K562 (cell line): Measurements from ENCODE around the gene NSF. TPM values are rescaled to one million over a fixed set of nuclear protein-coding genes. Genes with fewer than 3 reads are reported as not detected.
A peak's percentile ranks its signal among the peaks of the same experiment; 100 is the strongest.
"Not testable (repeated sequence)": the region's sequence is repeated elsewhere in the genome, so short reads cannot be mapped to it uniquely, and the experiment has no call there.

Source experiments
- ATAC-seq: fragments of 200-7000 bp; cut with Tn5 transposase; 3 replicates; pipeline ENCODE4 v1.9.1; 2020; ENCODE audit warnings: moderate library complexity
- BruUV-seq: library from RNA; stranded (reverse); fragments of 400-500 nt; replicated peaks from 2 replicates; lab custom pipeline; 2021; lab: Mats Ljungman, UMichigan
- CTCF ChIA-PET: fragments of 300-600 bp; formaldehyde crosslinking; extraction: SDS; loops from one replicate; lab custom pipeline; 2021; ENCODE audit warnings: low intra/inter-chr PET ratio; lab: Yijun Ruan, JAX
- POLR2A ChIA-PET: fragments of 300-600, 350-650 bp; sonication (Branson Sonifier 250); formaldehyde crosslinking; extraction: SDS; loops from one replicate; lab custom pipeline; 2021; ENCODE audit warnings: antibody characterized with exemption, inconsistent platforms; lab: Yijun Ruan, JAX
- DNase-seq, 4 experiments: peaks; one replicate each; pipeline versions ENCODE4 v3.0.0 to v3.0.0-alpha.2; 2011 to 2018; ENCODE audit warnings: low spot score in 3 of 4, mixed read lengths in 3 of 4; ENCODE audit errors: extremely low read depth in 1 of 4
- FAIRE-seq: peaks from 2 replicates; lab custom pipeline; 2011; peaks lifted over from hg19 to GRCh38; lab: Jason Lieb, UNC
- H2AFZ ChIP-seq: 2 replicates; pipeline ENCODE4 v1.6.0; 2011; ENCODE audit warnings: low read depth, low read length, control low read depth, inconsistent platforms
- H3K27ac ChIP-seq: fragments of 200-600 bp; 3 replicates; pipeline ENCODE4 v1.8.0; 2011; ENCODE audit warnings: low read depth, mild to moderate bottlenecking, control low read depth, inconsistent platforms, low read length, moderate library complexity, mixed read lengths; ENCODE audit errors: extremely low read depth
- H3K27me3 ChIP-seq, 2 experiments: fragments of 300-600 bp in 1 of 2; 2 replicates in 1 of 2; 3 replicates in 1 of 2; pipeline versions ENCODE4 v1.6.0 to v1.8.0; 2011; ENCODE audit warnings: inconsistent platforms in 2 of 2, low read length in 2 of 2, mild to moderate bottlenecking in 1 of 2, mixed read lengths in 1 of 2, moderate library complexity in 1 of 2; ENCODE audit not compliant: control insufficient read depth in 2 of 2, insufficient read depth in 2 of 2
- H3K36me3 ChIP-seq: fragments of 300-600 bp; 3 replicates; pipeline ENCODE4 v1.8.0; 2011; ENCODE audit warnings: mild to moderate bottlenecking, low read length, inconsistent platforms; ENCODE audit not compliant: control insufficient read depth, insufficient read depth
- H3K4me1 ChIP-seq, 2 experiments: fragments of 200-600 bp in 1 of 2; replicated peaks in 1 of 2; 2 replicates in 1 of 2; 3 replicates in 1 of 2; pipeline versions ENCODE4 v1.5.1 to v1.8.0; 2011; ENCODE audit warnings: inconsistent platforms in 2 of 2, low read length in 2 of 2, mild to moderate bottlenecking in 1 of 2, mixed read lengths in 1 of 2, moderate library complexity in 1 of 2; ENCODE audit not compliant: control insufficient read depth in 2 of 2, insufficient read depth in 2 of 2
- H3K4me2 ChIP-seq: 2 replicates; pipeline ENCODE4 v1.6.1; 2011; ENCODE audit warnings: low read length, control low read depth, inconsistent platforms, mixed read lengths; ENCODE audit not compliant: insufficient read depth
- H3K4me3 ChIP-seq: fragments of 200-600 bp; sonication (generic), shearing (Covaris generic); 2 replicates; pipeline ENCODE4 v1.5.1; 2016; ENCODE audit warnings: control low read depth, inconsistent platforms
- H3K79me2 ChIP-seq: fragments of 200-600 bp; 3 replicates; pipeline ENCODE4 v1.8.0; 2011; ENCODE audit warnings: low read length, inconsistent platforms; ENCODE audit not compliant: control insufficient read depth, insufficient read depth
- H3K9ac ChIP-seq, 2 experiments: 2 replicates each; pipeline versions ENCODE4 v1.6.0 to v1.6.1; 2011; ENCODE audit warnings: low read depth in 2 of 2, low read length in 2 of 2, control low read depth in 1 of 2, inconsistent platforms in 1 of 2, mild to moderate bottlenecking in 1 of 2, mixed read lengths in 1 of 2; ENCODE audit not compliant: insufficient read depth in 1 of 2
- H3K9me1 ChIP-seq: one replicate; pipeline ENCODE4 v1.6.0; 2011; ENCODE audit warnings: inconsistent platforms, mild to moderate bottlenecking, low read length, moderate library complexity; ENCODE audit not compliant: control insufficient read depth, insufficient read depth
- H3K9me3 ChIP-seq: replicated peaks from 2 replicates; pipeline ENCODE4 v1.5.1; 2011; ENCODE audit warnings: low read depth, low read length, inconsistent platforms; ENCODE audit not compliant: control insufficient read depth, insufficient read depth
- H4K20me1 ChIP-seq: replicated peaks from 2 replicates; pipeline ENCODE4 v1.6.1; 2011; ENCODE audit warnings: low read length, inconsistent platforms, mixed read lengths; ENCODE audit not compliant: control insufficient read depth, insufficient read depth
- RCOR1 ChIP-seq, 2 experiments: IDR thresholded peaks; 2 replicates each; pipeline ENCODE4 v1.6.1; 2012; ENCODE audit warnings: low read depth in 2 of 2, low read length in 2 of 2, borderline replicate concordance in 1 of 2, improper control_type of control experiment in 1 of 2
- WGBS: fragments of 100-300 bp; shearing (Covaris generic); methylation state at CpG from one replicate; pipeline ENCODE4 v1.1.6; 2016; ENCODE audit warnings: low coverage, mixed read lengths; ENCODE audit not compliant: insufficient coverage; ENCODE audit errors: missing lambda C conversion rate; 5-methylcytosine and 5-hydroxymethylcytosine counted together
- in situ Hi-C: fragments of 300-500 bp; cut with MboI; formaldehyde crosslinking; loops from 4 replicates; pipeline ENCODE4 v1.15.0; 2018; ENCODE audit warnings: inconsistent platforms, mixed read lengths
- intact Hi-C: fragments of 100-400 bp; cut with micrococcal nuclease; formaldehyde crosslinking; loops from 2 replicates; pipeline ENCODE4 v1.14.2; 2022
- polyA plus RNA-seq, 8 experiments: library from polyadenylated mRNA; depleted of rRNA in 4 of 8; stranded (reverse) in 5 of 8; unstranded in 3 of 8; fragments of >200 nt; fragmentation: Nextera tagmentation in 2 of 8; fragmentation: Illumina TruSeq in 1 of 8; extraction: Ambion mirVana in 2 of 8; extraction: Trizol in 1 of 8; gene quantifications; 2 replicates each; pipeline versions ENCODE4 v1.2.1 to v1.2.3, GENCODE V29; 2011 to 2014; ENCODE audit warnings: inconsistent platforms in 1 of 8, missing spikeins in 1 of 8
- total RNA-seq, 7 experiments: library from RNA; depleted of rRNA in 6 of 7; stranded (reverse); fragments of >200 nt in 6 of 7; fragmentation: Illumina TruSeq in 2 of 7; extraction: Trizol in 2 of 7; gene quantifications; 2 replicates each; pipeline versions ENCODE4 v1.2.1 to v1.2.3, GENCODE V29; 2011 to 2021; ENCODE audit warnings: low replicate concordance in 1 of 7
- TF ChIP-seq, protein P1 (sequence below), 2 experiments: IDR thresholded peaks; 2 replicates each; pipeline ENCODE4 v1.6.1; 2011; ENCODE audit warnings: borderline replicate concordance in 1 of 2, control low read depth in 1 of 2, low read depth in 1 of 2, low read length in 1 of 2, mild to moderate bottlenecking in 1 of 2, mixed read lengths in 1 of 2, moderate library complexity in 1 of 2; ENCODE audit not compliant: insufficient read depth in 1 of 2, insufficient read length in 1 of 2, poor library complexity in 1 of 2, severe bottlenecking in 1 of 2; ENCODE audit errors: extremely low read depth in 1 of 2

NSF gene
- total and polyA plus RNA-seq, 9 of the 15 experiments (the other 6 are each of a cell fraction or from before 2014, with no cell fraction given), result 16.7 to 39.8 (median 36.7) TPM

DNA sequence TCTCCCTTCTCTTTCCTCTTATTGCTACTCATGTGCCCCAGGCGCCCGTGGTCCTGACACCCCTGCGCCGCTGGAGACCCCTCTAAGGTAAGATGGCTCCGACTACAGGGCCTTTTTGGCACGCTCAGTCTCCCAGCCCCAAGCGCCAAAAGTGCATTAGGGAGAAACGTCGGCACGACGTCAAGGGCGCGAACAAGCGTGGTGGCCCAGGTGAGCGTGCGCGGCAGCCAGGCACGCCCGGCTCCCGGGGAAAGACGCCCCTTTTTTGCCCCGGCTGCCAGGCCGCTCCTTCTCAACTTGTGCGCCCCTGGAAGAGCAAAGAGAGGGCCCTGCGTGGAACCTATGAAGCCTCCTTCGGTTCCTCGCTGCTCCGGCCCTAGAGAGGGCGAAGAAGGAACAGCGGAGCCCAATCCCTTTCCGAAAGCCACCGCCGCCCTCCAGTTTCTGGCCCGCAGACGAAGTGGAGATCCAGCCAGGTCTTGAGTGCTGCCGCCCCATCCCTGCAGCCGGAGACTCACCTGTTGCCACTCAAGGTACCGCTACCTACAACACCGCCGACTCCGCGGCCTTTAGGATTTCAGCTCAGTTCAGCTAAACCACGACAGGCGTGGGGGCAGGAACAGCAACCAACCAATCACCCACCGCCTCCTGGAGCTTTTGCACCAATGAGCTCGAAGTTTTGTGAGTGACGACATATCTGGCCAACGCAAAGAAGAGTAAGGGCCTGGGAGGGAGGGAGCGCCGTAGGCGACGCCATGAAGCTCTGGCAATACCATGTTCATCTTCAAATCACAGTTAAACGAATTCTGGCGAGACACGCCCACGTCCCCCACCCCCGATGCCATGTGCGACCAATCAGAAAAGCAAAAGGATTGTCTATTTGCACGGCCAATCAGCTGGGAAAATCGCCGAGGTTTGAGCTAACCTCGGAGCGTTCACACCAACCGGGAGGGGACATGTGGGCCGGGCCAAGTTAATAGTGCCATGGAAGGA lies 11.1 kb upstream of the NSF start, which contains the start of gene ARL17A:
Gene ARL17A (minus strand): TSS at position 609 of the 993 bp plus-strand sequence. CDS start 3,369 bp downstream, outside the sequence.
- FAIRE-seq (peak; percentile 100), ATAC-seq (peak; percentile 93)
- not testable (repeated sequence) for H2AFZ ChIP-seq, H3K4me3 ChIP-seq, H3K9me1 ChIP-seq
- WGBS, result no CpG with 5 or more reads among the region's 65 CpGs
- TF ChIP-seq RCOR1 (IDR thresholded peaks at IDR 0.05; ENCODE audit: borderline replicate concordance in 1 of 2, low read depth in 2 of 2, low read length in 2 of 2), result 0 out of 4 replicates have a peak, but pooled peaks of 1 of the 2 experiments have one; percentile 25
- TF ChIP-seq, protein P1, sequence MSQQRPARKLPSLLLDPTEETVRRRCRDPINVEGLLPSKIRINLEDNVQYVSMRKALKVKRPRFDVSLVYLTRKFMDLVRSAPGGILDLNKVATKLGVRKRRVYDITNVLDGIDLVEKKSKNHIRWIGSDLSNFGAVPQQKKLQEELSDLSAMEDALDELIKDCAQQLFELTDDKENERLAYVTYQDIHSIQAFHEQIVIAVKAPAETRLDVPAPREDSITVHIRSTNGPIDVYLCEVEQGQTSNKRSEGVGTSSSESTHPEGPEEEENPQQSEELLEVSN (IDR thresholded peaks at IDR 0.05; ENCODE audit: borderline replicate concordance in 1 of 2, extremely low read depth in 1 of 2, insufficient read depth in 1 of 2, insufficient read length in 1 of 2, low read depth in 1 of 2, low read length in 1 of 2, poor library complexity in 1 of 2, severe bottlenecking in 1 of 2), result peak in 1 of 2 experiments; percentile 12
- TF ChIP-seq, all 486 proteins: peak for 2; not testable (repeated sequence) for 484
- intact Hi-C loops, CTCF ChIA-PET, H3K79me2 ChIP-seq, H3K9me3 ChIP-seq, H3K9ac ChIP-seq, H3K4me1 ChIP-seq, H3K27me3 ChIP-seq, POLR2A ChIA-PET, DNase-seq, H3K27ac ChIP-seq, H4K20me1 ChIP-seq, H3K36me3 ChIP-seq: not testable (repeated sequence)
- peak within 1 kb of the TSS; percentile 32 for H3K4me2 ChIP-seq
- BruUV-seq, result TSS peak; percentile 88
- in situ Hi-C loops, result loop anchor here (10.0 kb wide), 1 partner anchor 485 kb away; no protein-coding TSS in a partner anchor

DNA sequence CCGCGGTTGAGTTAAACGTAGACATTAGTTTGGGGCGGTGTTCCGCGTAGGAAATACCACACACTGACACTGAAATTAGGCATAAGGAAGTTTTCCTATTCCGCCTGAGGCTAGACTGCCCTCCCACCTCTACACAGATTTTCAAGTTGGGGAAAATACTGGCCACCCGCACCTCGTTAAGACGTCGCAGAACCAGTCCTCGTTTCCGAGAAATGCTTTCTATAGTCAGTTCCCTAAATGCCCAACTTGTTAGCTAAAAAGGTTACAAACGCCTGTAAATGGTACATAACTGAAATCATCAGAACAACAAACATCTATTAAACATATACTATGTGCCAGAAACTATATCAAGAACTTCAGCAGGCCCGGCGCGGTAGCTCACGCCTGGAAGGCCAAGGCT lies 10.4 kb upstream of the NSF start:
- H2AFZ ChIP-seq, CTCF ChIA-PET, H3K36me3 ChIP-seq, H3K79me2 ChIP-seq, H3K27ac ChIP-seq, H3K4me1 ChIP-seq, H4K20me1 ChIP-seq, H3K9ac ChIP-seq, H3K9me3 ChIP-seq, DNase-seq, FAIRE-seq, intact Hi-C loops, ATAC-seq, H3K9me1 ChIP-seq, H3K27me3 ChIP-seq, H3K4me3 ChIP-seq, BruUV-seq, POLR2A ChIA-PET, in situ Hi-C loops: not testable (repeated sequence)
- 0% methylated on average over 1 of the region's 18 CpGs for WGBS
- H3K4me2 ChIP-seq, result peak overlapping the region; percentile 32

DNA sequence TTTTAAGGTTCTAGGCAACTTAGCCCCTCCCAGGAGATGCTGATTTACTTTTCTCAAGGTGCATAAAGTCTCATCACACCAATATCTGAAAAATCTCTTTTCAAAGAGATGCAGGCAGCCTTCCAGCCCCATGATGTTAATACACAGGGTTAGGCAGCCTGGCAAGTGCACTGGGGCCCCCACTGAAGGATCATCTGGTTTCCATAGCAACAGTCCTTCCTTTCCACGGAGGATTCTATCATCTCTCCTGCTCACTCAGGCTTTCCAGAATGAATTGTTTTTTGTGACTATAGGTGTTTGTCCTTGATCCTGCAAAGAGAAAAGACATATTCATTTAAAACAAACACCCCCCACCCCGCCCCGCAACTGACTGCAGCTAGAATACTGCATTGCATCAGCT lies 5.0 kb upstream of the NSF start:
- ATAC-seq, H3K9me1 ChIP-seq, intact Hi-C loops, H3K27me3 ChIP-seq, H4K20me1 ChIP-seq, in situ Hi-C loops, POLR2A ChIA-PET, CTCF ChIA-PET, H3K4me3 ChIP-seq, H3K79me2 ChIP-seq, H3K36me3 ChIP-seq, BruUV-seq, H3K9me3 ChIP-seq, H3K4me1 ChIP-seq, H3K9ac ChIP-seq, H3K4me2 ChIP-seq, H3K27ac ChIP-seq, DNase-seq, H2AFZ ChIP-seq, FAIRE-seq: not testable (repeated sequence)
- no CpG with 5 or more reads among the region's 3 CpGs for WGBS
